Measurements from ENCODE around the gene WIPF1. TPM values are rescaled to one million over a fixed set of nuclear protein-coding genes. Genes with fewer than 3 reads are reported as not detected.

Gene WIPF1
- polyA plus RNA-seq, 2 of the 4 experiments (the other 2 are of a cell fraction): 16.4 to 20.1 TPM

- CTCF ChIA-PET: interaction anchor here (0.9 to 1.3 kb wide), 3 partner anchors 10 to 88 kb away, joined by 3 read pairs; no protein-coding TSS in a partner anchor
- Histone ChIP-seq H3K4me2 (no peak overlapping the region; the same call in 2 of the 3 replicates), H3K4me1 (peaks cover 55% of the 10 kb centered on the region), H3K9me3 (no peaks in the 10 kb centered on the region), H3K27ac (peak overlapping the region; percentile 72 to 81), H3K4me3 (no peak overlapping the region)
- TF ChIP-seq POLR2AphosphoS2 (conservative IDR thresholded peaks at IDR 0.05; ENCODE audit: low read length) (no peak), HOXB5 (CRISPR knock-in tag; IDR thresholded peaks at IDR 0.05) (no peak), NFE2L2 (conservative IDR thresholded peaks at IDR 0.05; ENCODE audit: low read length) (no peak), NR3C1 (IDR thresholded peaks at IDR 0.05) (no peak), EHMT2 (IDR thresholded peaks at IDR 0.05; ENCODE audit: low read depth) (no peak), RCOR1 (IDR thresholded peaks at IDR 0.05; ENCODE audit: low read depth, low read length) (no peak), BCL3 (IDR thresholded peaks at IDR 0.05) (no peak), CTCF (IDR thresholded peaks at IDR 0.05) (no peak)
- FAIRE-seq (no peak), DNase-seq (ENCODE audit: low read depth in 1 of 2, low spot score in 1 of 2) (no peak), ATAC-seq (no peak)
- POLR2A ChIA-PET: no interaction called here
- WGBS (ENCODE audit: missing lambda C conversion rate): 91% methylated on average over 5 of the region's 5 CpGs
Measured at GRCh38 chr2:174607989-174608865, 10.6 kb upstream of the WIPF1 start.

DNA sequence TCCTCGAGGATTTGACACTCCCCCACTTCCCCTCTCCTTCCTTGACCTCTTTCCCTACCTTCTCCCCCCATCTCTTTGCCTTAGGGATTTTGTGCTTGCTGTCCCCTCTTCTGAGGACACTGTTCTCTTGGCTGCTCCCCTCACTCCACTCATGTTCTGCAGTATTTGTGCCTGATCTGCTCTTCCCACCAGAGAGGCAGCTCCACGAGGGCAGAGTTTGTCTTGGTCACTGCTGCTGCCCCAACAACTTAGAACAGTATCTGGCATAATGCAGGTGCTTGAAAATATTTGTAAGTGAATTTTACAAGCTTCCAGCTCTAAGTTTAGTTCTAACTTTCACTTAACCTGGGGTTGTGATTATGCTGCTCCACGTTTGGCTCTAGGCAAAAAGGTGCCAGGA is 10.0 kb upstream of the WIPF1 start:
- ChIA-PET CTCF (interaction anchor here (0.9 kb wide), 1 partner anchor 11 kb away, joined by 3 read pairs; no protein-coding TSS in a partner anchor), POLR2A (no interaction called here)
- H3K9me3 ChIP-seq: no peaks in the 10 kb centered on the region
- FAIRE-seq (no peak), DNase-seq (ENCODE audit: low read depth in 1 of 2, low spot score in 1 of 2) (no peak), ATAC-seq (no peak)
- H3K4me3 ChIP-seq: no peak overlapping the region
- TF ChIP-seq MAFK (IDR thresholded peaks at IDR 0.05; ENCODE audit: partially characterized antibody) (no peak), MYC (IDR thresholded peaks at IDR 0.05; ENCODE audit: borderline replicate concordance, low read length) (no peak), JUNB (IDR thresholded peaks at IDR 0.05) (no peak), EHF (CRISPR knock-in tag; IDR thresholded peaks at IDR 0.05) (no peak), TP53 (CRISPR knock-in tag; IDR thresholded peaks at IDR 0.05) (no peak), SMC3 (IDR thresholded peaks at IDR 0.05) (no peak), FOSL2 (IDR thresholded peaks at IDR 0.05) (no peak), FOSL2 (CRISPR knock-in tag; IDR thresholded peaks at IDR 0.05) (no peak), HOXB13 (CRISPR knock-in tag; IDR thresholded peaks at IDR 0.05; ENCODE audit: low read depth) (no peak), ZFP36 (IDR thresholded peaks at IDR 0.05; ENCODE audit: borderline replicate concordance, partially characterized antibody) (no peak), REST (IDR thresholded peaks at IDR 0.05) (no peak), JUN (IDR thresholded peaks at IDR 0.05) (no peak), HOXA7 (CRISPR knock-in tag; IDR thresholded peaks at IDR 0.05) (no peak), BCL3 (IDR thresholded peaks at IDR 0.05) (no peak), CHD2 (IDR thresholded peaks at IDR 0.05; ENCODE audit: low read length, partially characterized antibody) (no peak), ZC3H11A (IDR thresholded peaks at IDR 0.05) (no peak), RCOR1 (IDR thresholded peaks at IDR 0.05; ENCODE audit: low read depth, low read length) (no peak), POLR2A (IDR thresholded peaks at IDR 0.05; ENCODE audit: low read length) (no peak)
- TF ChIP-seq, protein P1, sequence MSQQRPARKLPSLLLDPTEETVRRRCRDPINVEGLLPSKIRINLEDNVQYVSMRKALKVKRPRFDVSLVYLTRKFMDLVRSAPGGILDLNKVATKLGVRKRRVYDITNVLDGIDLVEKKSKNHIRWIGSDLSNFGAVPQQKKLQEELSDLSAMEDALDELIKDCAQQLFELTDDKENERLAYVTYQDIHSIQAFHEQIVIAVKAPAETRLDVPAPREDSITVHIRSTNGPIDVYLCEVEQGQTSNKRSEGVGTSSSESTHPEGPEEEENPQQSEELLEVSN (IDR thresholded peaks at IDR 0.05; ENCODE audit: borderline replicate concordance, low read depth): no peak
- H3K27ac ChIP-seq: peak overlapping the region; percentile 72 to 81
- no peak overlapping the region for H3K4me2 ChIP-seq
- 77% methylated on average over 3 of the region's 3 CpGs for WGBS (ENCODE audit: missing lambda C conversion rate)
- peaks cover 48% of the 10 kb centered on the region for H3K4me1 ChIP-seq

Data from A549 (cell line).